GM18868 (cell line): ENCODE measurements around the gene RHEB.

Experiments used
- ATAC-seq: cut with Tn5 transposase; IDR thresholded peaks from one replicate; pipeline ENCODE4 v1.9.1; 2021; ENCODE audit warnings: mild to moderate bottlenecking, moderate library complexity; ENCODE audit not compliant: unreplicated experiment

Gene RHEB

DNA sequence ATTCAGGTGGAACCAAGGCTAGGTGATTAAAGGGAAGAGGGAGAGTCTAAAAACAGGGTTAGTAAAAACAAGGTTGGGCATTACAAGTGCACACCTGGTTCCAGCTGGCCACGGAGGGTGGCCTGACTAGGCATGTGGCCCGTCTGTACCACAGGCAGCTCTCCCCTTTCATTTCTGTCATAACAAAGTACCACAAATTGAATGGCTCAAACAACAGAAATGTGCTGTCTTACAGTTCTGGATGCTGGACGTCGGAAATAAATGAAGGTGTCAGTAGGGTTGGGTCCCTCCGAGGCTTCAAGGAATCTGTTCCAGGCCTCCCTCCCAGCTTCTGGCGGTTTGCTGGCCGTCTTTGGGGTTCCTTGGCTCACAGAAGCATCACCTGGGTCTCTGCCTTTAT lies 96.5 kb downstream of the RHEB start:
- no peak for ATAC-seq

GRCh38 chr7:151422212-151422611 lies 97.5 kb downstream of the RHEB start:
- no peak for ATAC-seq

- no peak for ATAC-seq
Observed at GRCh38 chr7:151420144-151420543, 99.6 kb downstream of the RHEB start.

DNA sequence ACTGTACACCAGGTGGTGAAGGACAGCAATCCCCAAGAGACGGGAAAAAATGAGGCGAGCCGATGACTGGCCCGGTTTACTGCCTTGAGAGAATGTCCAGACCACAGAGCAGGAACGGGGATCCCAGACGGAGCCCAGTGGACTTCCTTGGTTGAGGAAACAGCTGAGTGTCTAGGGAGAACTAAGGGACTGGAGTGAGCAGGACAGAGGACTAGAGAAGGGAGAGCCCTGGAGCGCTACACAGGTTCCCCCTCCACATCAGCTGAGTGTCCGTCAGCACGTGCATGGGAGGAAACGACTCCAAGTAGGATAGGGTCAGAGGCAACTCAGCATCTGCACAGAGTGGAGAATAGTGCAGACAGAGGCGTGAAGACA lies 102.8 kb downstream of the RHEB start:
- no peak for ATAC-seq

- ATAC-seq = no peak
Observed at GRCh38 chr7:151416112-151416940, 103.4 kb downstream of the RHEB start.
